ENCODE results near the gene GDPD1.

GDPD1 gene

GRCh38 chr17:59181481-59181880 is 38.8 kb upstream of the GDPD1 start:
- no peak for DNase-seq (ENCODE audit: low spot score)
- TF ChIP-seq CTCF (IDR thresholded peaks at IDR 0.05; ENCODE audit: extremely low read depth, missing control alignments): no peak

GRCh38 chr17:59185997-59186396 is 34.3 kb upstream of the GDPD1 start:
- TF ChIP-seq CTCF (IDR thresholded peaks at IDR 0.05; ENCODE audit: extremely low read depth, missing control alignments): no peak
- no peak for DNase-seq (ENCODE audit: low spot score)

GRCh38 chr17:59186850-59187249 is 33.5 kb upstream of the GDPD1 start:
- TF ChIP-seq CTCF (IDR thresholded peaks at IDR 0.05; ENCODE audit: extremely low read depth, missing control alignments): no peak
- no peak for DNase-seq (ENCODE audit: low spot score)

DNA sequence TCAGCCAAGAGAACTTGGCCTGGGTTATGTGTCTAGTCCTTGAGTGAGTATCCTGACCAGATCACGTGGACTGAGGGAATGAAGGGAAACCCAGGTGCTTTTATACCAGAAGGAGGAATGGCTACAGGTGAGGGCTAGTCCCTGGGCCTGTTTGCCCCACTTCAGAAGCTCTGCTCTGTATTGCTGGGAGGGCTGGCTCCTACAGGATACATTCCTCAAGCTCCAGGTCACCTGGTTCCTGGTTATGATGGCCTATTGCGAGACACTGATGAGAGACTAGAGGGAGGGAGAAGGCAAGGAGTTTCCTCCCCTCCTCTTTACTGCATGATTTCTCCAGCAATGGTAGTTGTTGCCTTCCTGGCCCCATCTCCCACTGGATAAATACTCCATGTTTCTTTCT is 29.5 kb upstream of the GDPD1 start:
- no peak for DNase-seq (ENCODE audit: low spot score)
- no peak for TF ChIP-seq CTCF (IDR thresholded peaks at IDR 0.05; ENCODE audit: extremely low read depth, missing control alignments)

GRCh38 chr17:59193336-59193862 is 26.9 kb upstream of the GDPD1 start:
- no peak for DNase-seq (ENCODE audit: low spot score)
- no peak for TF ChIP-seq CTCF (IDR thresholded peaks at IDR 0.05; ENCODE audit: extremely low read depth, missing control alignments)

- no peak for DNase-seq (ENCODE audit: low spot score)
- TF ChIP-seq CTCF (IDR thresholded peaks at IDR 0.05; ENCODE audit: extremely low read depth, missing control alignments): no peak
These were observed 20.9 kb upstream of the GDPD1 start for GRCh38 chr17:59199398-59199797.

GRCh38 chr17:59202320-59202719 is 18.0 kb upstream of the GDPD1 start:
- TF ChIP-seq CTCF (IDR thresholded peaks at IDR 0.05; ENCODE audit: extremely low read depth, missing control alignments): no peak
- no peak for DNase-seq (ENCODE audit: low spot score)
